PFSK-1 (cell line): ENCODE data around the gene SLC25A18.

Experiments
- FOXP2 ChIP-seq: optimal IDR thresholded peaks from 2 replicates; pipeline ENCODE3; 2011; ENCODE audit warnings: borderline replicate concordance, control low read depth, inconsistent platforms; ENCODE audit not compliant: insufficient read depth; ENCODE audit errors: extremely low read length, extremely low read depth
- POLR2AphosphoS5 ChIP-seq: IDR thresholded peaks from 2 replicates; pipeline ENCODE4 v1.6.1; 2012; ENCODE audit warnings: low read depth, mild to moderate bottlenecking, control low read depth, low read length, moderate library complexity
- REST ChIP-seq, 2 experiments: IDR thresholded peaks; 2 replicates each; pipeline versions ENCODE4 v1.6.1 to v1.8.0; 2011 to 2012; ENCODE audit warnings: low read depth in 2 of 2, low read length in 2 of 2, control low read depth in 1 of 2, inconsistent platforms in 1 of 2, mild to moderate bottlenecking in 1 of 2, moderate library complexity in 1 of 2; ENCODE audit not compliant: insufficient read depth in 1 of 2
- SIN3A ChIP-seq: IDR thresholded peaks from 2 replicates; pipeline ENCODE4 v1.6.1; 2012; ENCODE audit warnings: mild to moderate bottlenecking, low read length, moderate library complexity, borderline replicate concordance; ENCODE audit not compliant: insufficient read depth
- TAF1 ChIP-seq: IDR thresholded peaks from 2 replicates; pipeline ENCODE4 v1.6.1; 2012; ENCODE audit warnings: low read length, control low read depth, borderline replicate concordance; ENCODE audit not compliant: insufficient read depth

SLC25A18 gene

DNA sequence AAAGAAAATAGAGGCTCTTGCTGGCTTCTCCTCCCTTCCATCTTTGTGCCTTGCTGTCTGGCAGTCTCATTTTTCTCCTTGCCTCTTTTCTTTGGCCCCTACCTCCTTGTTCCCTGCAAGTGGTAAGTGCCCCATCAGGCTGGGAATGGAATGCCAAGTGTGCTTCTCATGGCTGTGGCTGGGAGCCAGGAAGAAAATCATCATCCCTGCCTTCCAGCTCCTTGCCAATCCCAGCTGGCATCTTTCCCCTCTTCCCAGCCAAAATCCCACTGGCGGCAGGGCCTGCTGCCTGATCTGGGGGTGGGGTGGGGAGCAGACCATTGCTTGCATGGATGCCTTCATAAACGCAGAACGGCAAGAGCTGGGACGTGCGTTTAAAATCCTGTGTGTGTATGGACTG, 27.0 kb upstream of the SLC25A18 start:
- TF ChIP-seq FOXP2: no peak
- TF ChIP-seq REST (IDR thresholded peaks at IDR 0.05; ENCODE audit: insufficient read depth in 1 of 2, low read depth in 2 of 2, low read length in 2 of 2): no peak
- no peak for TF ChIP-seq SIN3A
- no peak for TF ChIP-seq TAF1

GRCh38 chr22:17537155-17537554, 26.1 kb upstream of the SLC25A18 start:
- TF ChIP-seq POLR2AphosphoS5 (no peak), SIN3A (no peak), FOXP2 (no peak), REST (IDR thresholded peaks at IDR 0.05; ENCODE audit: insufficient read depth in 1 of 2, low read depth in 2 of 2, low read length in 2 of 2) (no peak), TAF1 (no peak)

- no peak for TF ChIP-seq SIN3A
These were observed 22.8 kb upstream of the SLC25A18 start for GRCh38 chr22:17540481-17540880.

GRCh38 chr22:17541476-17541875, 21.8 kb upstream of the SLC25A18 start:
- TF ChIP-seq REST (IDR thresholded peaks at IDR 0.05; ENCODE audit: insufficient read depth in 1 of 2, low read depth in 2 of 2, low read length in 2 of 2) (no peak), SIN3A (no peak), POLR2AphosphoS5 (no peak), TAF1 (no peak), FOXP2 (no peak)

DNA sequence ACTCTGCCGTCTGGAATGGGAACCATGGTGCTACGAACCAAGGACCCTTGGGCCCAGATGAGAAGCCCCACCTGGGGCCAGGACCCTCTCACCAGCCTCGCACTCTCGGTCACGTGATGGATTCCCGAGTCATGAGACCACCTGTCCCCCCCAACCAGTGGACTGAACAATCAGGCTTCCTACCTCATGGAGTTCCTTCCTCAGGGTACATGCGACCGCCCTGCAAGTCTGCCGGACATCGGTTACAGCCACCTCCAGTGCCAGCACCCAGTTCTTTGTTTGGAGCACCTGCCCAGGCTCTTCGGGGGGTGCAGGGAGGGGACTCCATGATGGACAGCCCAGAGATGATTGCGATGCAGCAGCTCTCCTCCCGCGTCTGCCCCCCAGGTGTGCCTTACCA, 20.8 kb upstream of the SLC25A18 start:
- TF ChIP-seq REST (IDR thresholded peaks at IDR 0.05; ENCODE audit: insufficient read depth in 1 of 2, low read depth in 2 of 2, low read length in 2 of 2) (no peak), POLR2AphosphoS5 (no peak), SIN3A (no peak), FOXP2 (no peak), TAF1 (no peak)

- TF ChIP-seq REST (IDR thresholded peaks at IDR 0.05; ENCODE audit: insufficient read depth in 1 of 2, low read depth in 2 of 2, low read length in 2 of 2) (no peak), SIN3A (no peak), TAF1 (no peak), POLR2AphosphoS5 (no peak), FOXP2 (no peak)
These were observed 15.1 kb upstream of the SLC25A18 start for GRCh38 chr22:17548010-17548755.
